ENCODE results near the gene NRDE2. TPM values are rescaled to one million over a fixed set of nuclear protein-coding genes. Genes with fewer than 3 reads are reported as not detected.

Gene NRDE2
- polyA plus RNA-seq, 1 donor from 2014 or later: 9.5 TPM

DNA sequence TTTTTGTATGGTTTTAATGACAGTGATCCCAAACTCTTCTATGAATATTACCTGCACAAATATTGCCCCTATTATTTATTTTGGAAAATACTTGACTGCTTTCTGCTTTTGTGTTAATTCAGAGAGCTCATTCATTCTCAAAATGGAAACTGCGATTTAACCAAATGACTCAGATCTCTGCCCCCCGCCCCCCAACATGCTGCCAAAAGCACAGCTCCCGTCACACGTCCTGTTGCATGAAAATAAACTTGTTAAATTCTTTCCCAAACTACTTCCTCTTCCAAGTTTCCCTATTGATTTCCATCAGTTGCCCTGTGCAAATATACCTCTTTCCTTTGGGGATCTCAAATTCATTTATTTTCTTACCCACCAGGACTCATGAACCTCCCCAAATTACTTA lies 18.0 kb upstream of the NRDE2 start:
- H3K36me3 ChIP-seq (ENCODE audit: insufficient read depth, low read length): no peaks in the 10 kb centered on the region
- no peak overlapping the region for H3K4me3 ChIP-seq (ENCODE audit: low read length)
- no peak overlapping the region for H3K27ac ChIP-seq (ENCODE audit: low read length)
- H3K4me2 ChIP-seq (ENCODE audit: low read length): no peak overlapping the region
- H3K27me3 ChIP-seq (ENCODE audit: insufficient read depth, low read depth, low read length): no peaks in the 10 kb centered on the region
- H3K79me2 ChIP-seq (replicated peaks; ENCODE audit: insufficient read depth, low read length): no peaks in the 10 kb centered on the region
- H4K20me1 ChIP-seq (ENCODE audit: insufficient read depth): no peaks in the 10 kb centered on the region
- no peaks in the 10 kb centered on the region for H3K9me3 ChIP-seq (ENCODE audit: low read length)
- TF ChIP-seq EZH2 (IDR thresholded peaks at IDR 0.05; ENCODE audit: borderline replicate concordance, insufficient read depth, low read length, poor library complexity, severe bottlenecking): no peak
- TF ChIP-seq TAF1 (IDR thresholded peaks at IDR 0.05; ENCODE audit: low read depth): no peak
- no peak for TF ChIP-seq RAD21 (conservative IDR thresholded peaks at IDR 0.05)
- no peak for TF ChIP-seq MXI1 (conservative IDR thresholded peaks at IDR 0.05; ENCODE audit: poor library complexity, severe bottlenecking)
- no peak for TF ChIP-seq EP300 (conservative IDR thresholded peaks at IDR 0.05; ENCODE audit: poor library complexity, severe bottlenecking)
- TF ChIP-seq SMC3 (conservative IDR thresholded peaks at IDR 0.05; ENCODE audit: poor library complexity): no peak
- no peak for TF ChIP-seq POLR2AphosphoS5 (IDR thresholded peaks at IDR 0.05)
- TF ChIP-seq REST (IDR thresholded peaks at IDR 0.05; ENCODE audit: borderline replicate concordance): no peak
- no peak for TF ChIP-seq CTCF (IDR thresholded peaks at IDR 0.05; ENCODE audit: poor library complexity, severe bottlenecking)
- H2AFZ ChIP-seq (ENCODE audit: low read depth, low read length): no peak overlapping the region
- H3F3A ChIP-seq (ENCODE audit: insufficient read depth, low read length, poor library complexity, severe bottlenecking): no peaks in the 10 kb centered on the region
- no peaks in the 10 kb centered on the region for H3K9me2 ChIP-seq (ENCODE audit: insufficient read depth, low read length)
- no peak overlapping the region for H3K9ac ChIP-seq (ENCODE audit: low read length)

- no peak overlapping the region for H3K4me3 ChIP-seq (ENCODE audit: low read length)
- H3K4me2 ChIP-seq (ENCODE audit: low read length): no peak overlapping the region
- H3K36me3 ChIP-seq (ENCODE audit: insufficient read depth, low read length): no peaks in the 10 kb centered on the region
- no peaks in the 10 kb centered on the region for H3K27me3 ChIP-seq (ENCODE audit: insufficient read depth, low read depth, low read length)
- H3K27ac ChIP-seq (ENCODE audit: low read length): no peak overlapping the region
- TF ChIP-seq REST (IDR thresholded peaks at IDR 0.05; ENCODE audit: borderline replicate concordance): no peak
- TF ChIP-seq EP300 (conservative IDR thresholded peaks at IDR 0.05; ENCODE audit: poor library complexity, severe bottlenecking): no peak
- TF ChIP-seq CTCF (IDR thresholded peaks at IDR 0.05; ENCODE audit: poor library complexity, severe bottlenecking): no peak
- no peak for TF ChIP-seq POLR2AphosphoS5 (IDR thresholded peaks at IDR 0.05)
- TF ChIP-seq TAF1 (IDR thresholded peaks at IDR 0.05; ENCODE audit: low read depth): no peak
- no peak for TF ChIP-seq SMC3 (conservative IDR thresholded peaks at IDR 0.05; ENCODE audit: poor library complexity)
- no peak for TF ChIP-seq RAD21 (conservative IDR thresholded peaks at IDR 0.05)
- no peak for TF ChIP-seq EZH2 (IDR thresholded peaks at IDR 0.05; ENCODE audit: borderline replicate concordance, insufficient read depth, low read length, poor library complexity, severe bottlenecking)
- no peak for TF ChIP-seq MXI1 (conservative IDR thresholded peaks at IDR 0.05; ENCODE audit: poor library complexity, severe bottlenecking)
- no peak overlapping the region for H3K9ac ChIP-seq (ENCODE audit: low read length)
- H3F3A ChIP-seq (ENCODE audit: insufficient read depth, low read length, poor library complexity, severe bottlenecking): no peaks in the 10 kb centered on the region
- H3K9me3 ChIP-seq (ENCODE audit: low read length): no peaks in the 10 kb centered on the region
- H2AFZ ChIP-seq (ENCODE audit: low read depth, low read length): no peak overlapping the region
- H4K20me1 ChIP-seq (ENCODE audit: insufficient read depth): no peaks in the 10 kb centered on the region
- H3K79me2 ChIP-seq (replicated peaks; ENCODE audit: insufficient read depth, low read length): no peaks in the 10 kb centered on the region
- no peaks in the 10 kb centered on the region for H3K9me2 ChIP-seq (ENCODE audit: insufficient read depth, low read length)
Observed at GRCh38 chr14:90348270-90348669, 16.5 kb upstream of the NRDE2 start.

Measured in neural cell (in vitro differentiated cells).